Natural killer cell treated with Interleukin-12 subunit alpha and Interleukin-12 subunit beta and Interleukin-15 and Interleukin-18, amount 100 ng/mL, for 72 hours (primary cell): ENCODE results near the gene TRAPPC3L. TPM values are rescaled to one million over a fixed set of nuclear protein-coding genes. Genes with fewer than 3 reads are reported as not detected.

Experiments
- ATAC-seq, 2 donors: fragments of 150-1000 bp; cut with Tn5 transposase in 1 of 2; sonication (Bioruptor Pico), chemical (Tn5 transposase) in 1 of 2; 2 replicates each; pipeline ENCODE4 v1.10.0; 2021
- DNase-seq: peaks from one replicate; pipeline ENCODE4 v3.0.0; 2022; ENCODE audit warnings: low spot score
- H3K27ac Mint-ChIP-seq, 2 donors: 1 replicate in 1 of 2; 2 replicates in 1 of 2; pipeline ENCODE4 v1.8.0; 2022; ENCODE audit warnings: mixed read lengths in 2 of 2, mild to moderate bottlenecking in 1 of 2, moderate library complexity in 1 of 2
- H3K27me3 Mint-ChIP-seq, 2 donors: 1 replicate in 1 of 2; 2 replicates in 1 of 2; pipeline ENCODE4 v1.8.0; 2022; ENCODE audit warnings: mixed read lengths in 2 of 2
- H3K36me3 Mint-ChIP-seq: one replicate; pipeline ENCODE4 v1.8.0; 2022; ENCODE audit warnings: mixed read lengths
- H3K4me1 Mint-ChIP-seq, 2 donors: 1 replicate in 1 of 2; 2 replicates in 1 of 2; pipeline ENCODE4 v1.8.0; 2022; ENCODE audit warnings: low read depth in 2 of 2, mixed read lengths in 2 of 2, mild to moderate bottlenecking in 1 of 2
- H3K4me3 Mint-ChIP-seq: one replicate; pipeline ENCODE4 v1.8.0; 2022; ENCODE audit warnings: mixed read lengths
- H3K9me3 Mint-ChIP-seq: 2 replicates; pipeline ENCODE4 v1.8.0; 2022; ENCODE audit warnings: mixed read lengths
- total RNA-seq, 2 donors: library from RNA; stranded (reverse); gene quantifications; one replicate each; pipeline ENCODE4 v1.2.3, GENCODE V29; 2022

TRAPPC3L gene
- total RNA-seq, 2 donors from 2014 or later: not detected

DNA sequence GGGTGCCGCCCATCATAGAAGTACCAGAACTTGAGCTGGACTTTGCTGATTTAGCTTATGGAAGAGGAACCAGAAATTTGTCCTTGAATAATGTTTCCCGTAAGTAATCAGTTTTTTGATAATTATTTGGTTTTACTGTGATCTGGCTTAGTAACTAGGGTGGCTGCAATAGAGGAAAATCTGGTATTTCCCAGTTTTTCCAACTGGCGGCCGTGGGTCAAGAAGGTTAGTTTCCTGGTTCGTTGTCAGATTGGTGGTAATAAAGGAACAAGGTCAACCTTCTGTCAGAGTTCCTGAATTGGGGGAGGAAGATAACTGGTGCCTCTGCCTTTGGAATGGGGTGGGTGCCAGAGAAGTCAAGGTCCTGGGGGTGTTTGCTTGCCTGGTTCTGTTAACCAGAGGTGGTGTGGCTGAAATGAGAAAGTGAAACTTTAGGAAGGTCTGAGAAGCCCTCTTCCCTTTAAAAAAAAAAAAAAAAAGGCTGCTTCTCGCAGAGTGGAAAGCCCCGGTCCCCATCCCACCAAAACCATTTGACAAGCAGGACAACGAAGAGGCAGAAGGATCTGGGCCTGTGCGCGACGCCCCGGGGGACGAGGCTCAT lies 84.1 kb downstream of the TRAPPC3L start, which contains the start of gene CALHM6:
Gene CALHM6 (plus strand): TSS at position 45 of the 601 bp plus-strand sequence. CDS start 555 bp downstream, at position 600.
- ATAC-seq: peak; percentile 24 to 55
- Mint-ChIP-seq H3K4me1 (peaks cover 52 to 54% of the 10 kb centered on the region in 2 donors), H3K27ac (peak within 1 kb of the TSS; percentile 80 to 87), H3K27me3 (peaks cover 0 to 2% of the 10 kb centered on the region in 2 donors), H3K36me3 (peaks cover 8% of the 10 kb centered on the region), H3K9me3 (no peaks in the 10 kb centered on the region), H3K4me3 (peak within 1 kb of the TSS; percentile 83)
- DNase-seq: no peak

DNA sequence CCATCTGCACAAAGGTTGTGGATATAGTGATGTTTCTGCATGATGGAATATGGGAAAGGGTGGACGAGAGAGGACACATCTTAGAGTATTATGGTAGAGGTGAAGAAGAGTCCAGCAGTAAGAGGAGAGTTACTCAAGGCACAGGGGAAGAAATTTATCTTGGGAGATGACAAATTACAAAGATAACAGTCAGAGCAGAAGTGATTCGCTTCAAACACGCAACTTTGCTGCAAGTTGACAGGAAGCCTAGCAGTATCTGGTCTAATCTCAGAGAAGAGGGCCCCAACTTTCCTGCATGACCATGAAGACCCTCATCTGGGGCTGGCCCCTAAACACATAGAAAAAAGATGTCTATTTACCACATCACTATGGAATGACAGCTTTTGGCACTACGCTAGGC lies 85.6 kb downstream of the TRAPPC3L start:
- ATAC-seq (no peak), DNase-seq (no peak)
- Mint-ChIP-seq H3K4me3 (peak overlapping the region; percentile 4), H3K36me3 (peaks cover 8% of the 10 kb centered on the region), H3K9me3 (no peaks in the 10 kb centered on the region), H3K4me1 (peaks cover 46 to 49% of the 10 kb centered on the region in 2 donors), H3K27me3 (no peaks in the 10 kb centered on the region), H3K27ac (no peak overlapping the region)

DNA sequence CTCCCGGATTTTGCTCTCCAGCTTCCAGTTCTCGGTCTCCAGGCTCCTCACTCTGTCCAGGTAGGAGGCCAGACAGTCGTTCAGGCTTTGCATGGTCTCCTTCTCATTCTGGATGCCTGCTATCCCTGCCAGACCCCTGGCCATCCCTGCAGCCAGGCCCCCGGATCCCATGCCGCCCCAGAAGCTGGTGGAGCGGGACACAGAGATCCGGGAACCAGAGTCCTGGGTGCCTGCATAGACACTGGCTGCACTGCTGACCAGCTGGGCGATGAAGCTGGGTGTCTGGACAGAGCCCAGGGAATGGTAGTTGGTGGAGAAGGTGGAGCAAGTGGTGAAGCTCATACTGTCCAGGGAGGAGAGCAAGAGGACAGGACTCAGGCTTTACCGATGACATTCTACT lies 87.2 kb downstream of the TRAPPC3L start:
- no peak overlapping the region for H3K4me3 Mint-ChIP-seq
- H3K27me3 Mint-ChIP-seq: peaks cover 2 to 13% of the 10 kb centered on the region in 2 donors
- H3K9me3 Mint-ChIP-seq: no peaks in the 10 kb centered on the region
- H3K4me1 Mint-ChIP-seq: peaks cover 37 to 42% of the 10 kb centered on the region in 2 donors
- peak overlapping the region in 1 of 2 donors; percentile 84 for H3K27ac Mint-ChIP-seq
- peaks cover 8% of the 10 kb centered on the region for H3K36me3 Mint-ChIP-seq
- ATAC-seq (no peak), DNase-seq (no peak)

DNA sequence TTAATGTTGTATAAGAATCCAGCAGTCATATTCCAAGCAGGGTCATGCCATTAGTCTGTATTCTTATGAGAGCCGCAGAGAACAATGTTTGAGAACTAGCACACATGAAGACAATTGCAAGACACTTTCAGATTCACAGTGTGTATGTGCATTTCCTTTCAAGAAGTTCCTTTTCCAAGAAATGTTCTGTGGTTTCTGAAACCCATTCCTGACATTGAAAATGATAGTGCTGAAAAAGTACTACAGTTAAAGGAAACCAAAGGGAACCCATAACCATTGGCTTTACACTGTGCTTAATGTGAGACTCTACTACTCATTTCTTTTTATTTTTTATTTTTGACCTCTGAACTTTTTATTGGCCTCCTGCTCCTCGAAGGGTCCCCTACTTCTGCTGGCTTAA lies 88.6 kb downstream of the TRAPPC3L start:
- ATAC-seq (peak; percentile 65 to 84), DNase-seq (no peak)
- Mint-ChIP-seq H3K27me3 (peaks cover 4 to 15% of the 10 kb centered on the region in 2 donors), H3K9me3 (no peaks in the 10 kb centered on the region), H3K27ac (peak overlapping the region; percentile 40 to 84), H3K36me3 (peaks cover 8% of the 10 kb centered on the region), H3K4me3 (peak overlapping the region; percentile 51), H3K4me1 (peaks cover 31 to 37% of the 10 kb centered on the region in 2 donors)

DNA sequence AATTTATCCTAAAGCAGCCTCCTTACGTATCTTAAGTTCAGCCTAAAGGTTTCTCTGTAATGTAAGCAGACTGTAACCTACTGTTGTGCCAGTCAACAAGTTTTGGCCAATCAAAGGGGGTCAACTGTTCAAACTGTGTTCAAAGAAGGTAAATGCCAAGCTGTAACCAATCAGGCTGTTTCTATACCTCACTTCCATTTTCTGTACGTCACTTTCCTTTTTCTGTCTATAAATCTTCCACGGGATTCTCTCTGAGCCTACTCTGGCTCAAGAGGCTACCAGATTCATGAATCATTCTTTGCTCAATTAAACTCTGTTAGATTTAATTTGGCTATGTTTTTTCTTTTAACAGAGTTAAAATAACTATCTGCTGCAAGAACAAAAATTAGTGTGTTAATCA lies 89.4 kb downstream of the TRAPPC3L start:
- ATAC-seq (no peak), DNase-seq (no peak)
- Mint-ChIP-seq H3K27ac (peak overlapping the region; percentile 40 to 84), H3K27me3 (peaks cover 4 to 15% of the 10 kb centered on the region in 2 donors), H3K4me1 (peaks cover 29 to 36% of the 10 kb centered on the region in 2 donors), H3K4me3 (no peak overlapping the region), H3K36me3 (peaks cover 4% of the 10 kb centered on the region), H3K9me3 (no peaks in the 10 kb centered on the region)

DNA sequence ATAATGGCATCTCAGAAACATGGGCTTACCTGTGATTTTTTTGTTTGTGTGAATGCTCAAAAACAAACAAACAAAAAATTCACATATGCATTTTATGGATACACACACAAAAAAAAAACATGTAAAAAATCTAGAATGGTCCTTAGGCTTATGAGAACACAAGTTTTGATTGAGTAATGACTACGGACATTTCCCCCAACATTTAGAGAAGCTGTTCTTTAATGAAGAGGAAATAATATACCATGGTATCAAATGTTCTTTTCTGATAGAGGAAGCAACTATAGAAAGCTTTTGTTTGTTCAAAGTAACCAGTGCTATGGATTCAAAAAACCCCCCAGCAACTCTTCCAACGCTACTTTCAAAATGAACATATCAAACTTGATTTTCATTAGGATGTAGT lies 93.0 kb downstream of the TRAPPC3L start:
- H3K27me3 Mint-ChIP-seq: peaks cover 4 to 15% of the 10 kb centered on the region in 2 donors
- peaks cover 42 to 43% of the 10 kb centered on the region in 2 donors for H3K4me1 Mint-ChIP-seq
- H3K4me3 Mint-ChIP-seq: no peak overlapping the region
- H3K27ac Mint-ChIP-seq: no peak overlapping the region
- H3K36me3 Mint-ChIP-seq: peaks cover 5% of the 10 kb centered on the region
- no peaks in the 10 kb centered on the region for H3K9me3 Mint-ChIP-seq
- no peak for DNase-seq
- ATAC-seq: no peak

DNA sequence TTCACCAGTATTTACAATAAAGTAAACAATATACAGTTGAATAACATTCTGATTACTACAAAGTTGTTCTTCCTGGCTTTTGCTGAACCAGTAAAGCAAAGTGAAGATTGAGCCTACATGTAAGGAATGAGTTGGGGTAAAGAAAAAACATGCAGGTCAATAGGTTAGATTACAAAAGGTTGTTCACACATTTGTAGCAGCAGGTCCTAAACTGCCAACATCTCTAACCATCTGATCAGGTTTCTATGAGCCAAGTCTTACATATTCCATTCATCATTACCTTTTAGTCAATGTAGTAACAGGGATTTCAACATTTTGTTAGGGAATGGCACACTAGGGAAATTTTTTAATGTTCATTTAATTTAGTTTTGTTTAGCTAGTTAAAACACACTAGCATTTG lies 93.6 kb downstream of the TRAPPC3L start:
- Mint-ChIP-seq H3K36me3 (peaks cover 5% of the 10 kb centered on the region), H3K27ac (peak overlapping the region in 1 of 2 donors; percentile 59), H3K4me1 (peaks cover 46 to 47% of the 10 kb centered on the region in 2 donors), H3K27me3 (peaks cover 4 to 15% of the 10 kb centered on the region in 2 donors), H3K9me3 (no peaks in the 10 kb centered on the region), H3K4me3 (no peak overlapping the region)
- ATAC-seq (no peak), DNase-seq (no peak)

DNA sequence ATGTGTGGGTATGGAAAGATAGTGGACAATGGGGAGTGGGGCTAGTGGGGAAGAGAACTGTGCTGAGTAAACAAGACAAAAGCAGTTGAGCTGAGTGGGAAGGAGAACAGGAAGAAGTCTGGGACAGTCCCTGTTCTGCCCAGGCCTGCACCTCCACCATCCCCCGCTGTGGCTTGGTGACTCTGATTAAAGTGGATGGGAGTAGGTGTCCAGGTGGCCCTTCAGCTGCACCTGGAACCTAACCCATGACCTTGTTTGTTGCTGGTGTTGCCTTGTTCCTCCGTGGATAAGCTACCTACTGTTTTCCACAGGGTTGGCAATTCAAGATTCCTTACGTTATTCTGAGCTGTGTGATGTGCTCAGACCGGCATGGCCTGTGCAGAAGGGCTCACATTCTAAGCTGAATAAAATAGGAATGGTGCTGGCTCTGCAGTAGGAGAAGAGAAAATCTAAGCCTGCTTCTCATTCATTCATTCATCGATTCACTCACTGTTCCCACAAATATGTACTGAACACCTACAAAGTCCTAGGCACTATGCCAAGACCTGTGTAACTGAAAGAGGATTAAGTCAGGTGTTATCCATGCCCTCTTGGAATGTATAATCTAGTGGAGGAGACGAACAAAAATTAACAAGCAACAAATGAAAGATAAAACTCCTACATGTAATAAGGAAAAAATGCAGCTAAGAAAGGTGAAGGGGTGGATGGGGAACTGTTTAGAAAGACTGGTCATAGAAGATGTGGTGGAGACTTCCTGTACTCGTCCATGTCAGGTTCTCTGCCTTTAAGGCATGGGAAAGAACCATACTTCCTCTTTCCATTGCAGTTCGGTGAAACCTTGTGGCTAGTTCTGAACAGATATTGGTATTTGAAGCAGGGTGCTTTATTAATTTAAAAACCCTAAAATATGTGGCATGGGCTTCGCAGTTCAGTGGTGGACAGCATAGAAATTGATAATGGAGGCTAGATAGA lies 94.4 kb downstream of the TRAPPC3L start:
- Mint-ChIP-seq H3K27me3 (peaks cover 4 to 15% of the 10 kb centered on the region in 2 donors), H3K36me3 (peaks cover 5% of the 10 kb centered on the region), H3K4me3 (peak overlapping the region; percentile 51), H3K4me1 (peaks cover 44 to 45% of the 10 kb centered on the region in 2 donors), H3K27ac (peak overlapping the region; percentile 59 to 87), H3K9me3 (no peaks in the 10 kb centered on the region)
- DNase-seq (no peak), ATAC-seq (peak; percentile 43 to 56)

DNA sequence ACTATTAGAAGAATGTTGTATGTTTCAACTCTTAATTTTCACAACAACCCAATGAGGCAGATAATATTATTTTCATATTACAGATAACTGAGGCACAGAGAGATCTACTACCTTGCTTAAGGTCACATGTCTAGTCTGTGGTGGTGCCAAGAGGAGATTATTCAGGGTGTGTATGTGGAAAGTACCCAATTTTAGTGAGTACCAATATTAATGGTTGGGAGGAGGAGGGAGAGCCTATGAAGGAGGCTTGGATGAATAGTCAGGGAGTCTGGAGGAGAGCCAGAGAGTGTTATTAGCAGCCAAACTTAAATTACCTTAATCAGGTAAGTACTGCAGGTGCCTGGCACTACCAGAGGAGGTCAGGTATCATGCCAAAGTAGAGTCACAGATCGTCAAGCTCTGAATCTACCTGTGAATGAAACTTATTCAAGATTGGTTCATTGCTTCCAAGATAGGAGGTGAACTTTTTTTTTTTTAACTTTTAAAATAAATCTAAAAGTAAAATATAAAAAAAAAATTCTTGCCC lies 95.2 kb downstream of the TRAPPC3L start:
- ATAC-seq: no peak

DNA sequence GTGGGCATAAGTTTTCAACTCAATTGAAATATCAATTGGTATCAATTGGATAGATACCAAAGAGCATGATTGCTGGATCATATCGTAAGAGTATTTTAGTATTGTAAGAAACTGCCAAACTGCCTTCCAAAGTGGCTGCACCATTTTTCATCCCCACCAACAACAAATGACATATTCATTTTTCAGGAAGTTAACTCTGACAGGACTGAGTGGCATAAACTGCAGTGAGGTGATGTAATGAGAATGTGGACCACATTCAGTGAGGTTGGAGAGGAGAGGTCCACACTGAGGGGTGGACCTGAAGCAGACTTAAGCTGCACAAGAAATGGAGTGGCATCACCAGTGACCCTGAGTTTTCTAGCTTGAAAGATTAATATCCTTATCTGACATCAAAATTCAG lies 95.9 kb downstream of the TRAPPC3L start:
- H3K9me3 Mint-ChIP-seq: no peaks in the 10 kb centered on the region
- H3K4me1 Mint-ChIP-seq: peaks cover 51 to 53% of the 10 kb centered on the region in 2 donors
- H3K36me3 Mint-ChIP-seq: peaks cover 5% of the 10 kb centered on the region
- DNase-seq: no peak
- H3K27me3 Mint-ChIP-seq: peaks cover 4 to 15% of the 10 kb centered on the region in 2 donors
- peak overlapping the region in 1 of 2 donors; percentile 87 for H3K27ac Mint-ChIP-seq
- peak overlapping the region; percentile 61 for H3K4me3 Mint-ChIP-seq
- no peak for ATAC-seq

More for the DNA sequence above, 95.2 kb downstream of the TRAPPC3L start:
- no peaks in the 10 kb centered on the region for H3K9me3 Mint-ChIP-seq
- H3K4me1 Mint-ChIP-seq: peaks cover 44 to 46% of the 10 kb centered on the region in 2 donors
- no peak for DNase-seq
- peak overlapping the region; percentile 61 for H3K4me3 Mint-ChIP-seq
- H3K27ac Mint-ChIP-seq: peak overlapping the region in 1 of 2 donors; percentile 87
- H3K36me3 Mint-ChIP-seq: peaks cover 5% of the 10 kb centered on the region
- H3K27me3 Mint-ChIP-seq: peaks cover 4 to 15% of the 10 kb centered on the region in 2 donors

DNA sequence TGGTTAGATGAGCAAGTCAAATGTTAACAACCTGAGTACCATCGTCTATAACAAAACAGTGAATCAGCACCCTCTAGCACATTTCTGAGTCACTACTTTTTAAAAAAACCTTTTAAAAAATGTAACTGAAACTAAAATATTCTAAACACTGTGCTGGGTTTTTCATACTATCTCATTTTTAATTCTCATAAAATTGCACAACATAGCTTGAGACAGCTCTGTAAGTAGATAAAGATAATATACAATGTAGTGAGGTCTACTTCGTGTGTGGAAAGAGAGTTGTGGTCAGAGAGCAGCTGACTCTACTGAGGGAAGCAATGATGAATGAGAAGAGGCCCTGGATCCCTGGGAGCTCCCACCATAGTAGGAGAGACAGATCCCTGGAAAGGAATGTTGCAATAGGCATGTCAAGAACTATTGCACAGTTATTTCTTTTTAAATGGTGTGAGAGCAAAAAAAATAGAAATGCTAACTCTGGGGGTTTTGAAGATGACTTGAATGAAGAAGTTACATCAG lies 97.9 kb downstream of the TRAPPC3L start:
- H3K27ac Mint-ChIP-seq: peak overlapping the region; percentile 63 to 87
- H3K27me3 Mint-ChIP-seq: peaks cover 0 to under 1% of the 10 kb centered on the region in 2 donors
- ATAC-seq: peak; percentile 81 to 86
- H3K4me1 Mint-ChIP-seq: peaks cover 55 to 58% of the 10 kb centered on the region in 2 donors
- H3K9me3 Mint-ChIP-seq: no peaks in the 10 kb centered on the region
- no peak for DNase-seq
- H3K36me3 Mint-ChIP-seq: peaks cover 5% of the 10 kb centered on the region
- H3K4me3 Mint-ChIP-seq: peak overlapping the region; percentile 64

DNA sequence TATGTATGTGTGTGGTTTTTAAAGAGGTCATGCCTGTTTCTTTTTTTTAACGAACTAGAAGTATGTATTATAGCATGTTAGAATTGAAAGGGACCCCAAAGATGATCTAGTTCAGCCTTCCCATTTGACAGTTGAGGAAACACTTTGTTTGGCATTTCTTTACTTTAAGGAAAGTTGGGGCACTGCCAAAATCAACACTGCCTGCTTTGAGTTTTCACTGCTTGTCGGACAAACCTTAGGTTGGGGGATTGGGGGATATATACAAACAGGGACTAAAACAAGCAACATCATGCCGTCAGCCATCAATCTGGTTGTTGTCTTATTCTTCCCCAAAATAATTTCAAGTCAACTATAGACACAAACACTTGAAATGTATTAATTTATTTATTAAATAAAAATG lies 98.4 kb downstream of the TRAPPC3L start:
- H3K9me3 Mint-ChIP-seq: no peaks in the 10 kb centered on the region
- peaks cover 5 to 6% of the 10 kb centered on the region in 2 donors for H3K27me3 Mint-ChIP-seq
- no peak for ATAC-seq
- H3K27ac Mint-ChIP-seq: peak overlapping the region; percentile 63 to 87
- H3K4me3 Mint-ChIP-seq: peak overlapping the region; percentile 64
- no peak for DNase-seq
- H3K4me1 Mint-ChIP-seq: peaks cover 55 to 61% of the 10 kb centered on the region in 2 donors
- H3K36me3 Mint-ChIP-seq: peaks cover 5% of the 10 kb centered on the region

DNA sequence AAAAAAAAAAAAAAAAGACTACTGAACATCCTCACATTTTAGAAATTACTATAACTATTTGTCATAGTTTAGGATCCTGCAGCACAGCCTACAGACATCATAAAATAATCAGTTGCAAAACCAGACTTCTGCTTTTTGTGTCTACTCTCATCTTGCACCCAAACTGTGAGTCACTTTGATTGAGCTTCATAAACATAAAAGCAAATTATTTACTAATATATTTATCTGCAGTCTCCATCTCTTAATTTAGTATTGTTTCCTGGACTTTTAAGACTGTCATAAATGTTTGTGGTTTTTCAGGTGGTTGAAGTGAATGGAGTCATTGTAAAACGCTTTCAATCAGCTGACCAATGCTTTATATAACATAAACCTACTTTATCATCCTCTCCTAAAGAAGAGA lies 99.1 kb downstream of the TRAPPC3L start:
- H3K27ac Mint-ChIP-seq: peak overlapping the region in 1 of 2 donors; percentile 87
- no peak overlapping the region for H3K4me3 Mint-ChIP-seq

More for the DNA sequence above, 99.1 kb downstream of the TRAPPC3L start:
- peaks cover 10 to 11% of the 10 kb centered on the region in 2 donors for H3K27me3 Mint-ChIP-seq
- H3K9me3 Mint-ChIP-seq: no peaks in the 10 kb centered on the region
- ATAC-seq (no peak), DNase-seq (no peak)
- peaks cover 5% of the 10 kb centered on the region for H3K36me3 Mint-ChIP-seq
- peaks cover 52 to 60% of the 10 kb centered on the region in 2 donors for H3K4me1 Mint-ChIP-seq
